HL-60/S4 (cell line): ENCODE data around the gene KIRREL3.

ENCODE experiments used
- in situ Hi-C: fragments of 300-500 bp; cut with MboI; formaldehyde crosslinking; loops from 2 replicates; pipeline ENCODE4 v1.14.3; 2022; ENCODE audit warnings: low sequenced_read_pairs

KIRREL3 gene

GRCh38 chr11:126880872-126881271 is 119.7 kb downstream of the KIRREL3 start:
- in situ Hi-C loops, result no loop called here

- in situ Hi-C loops, result no loop called here
These were observed 121.1 kb downstream of the KIRREL3 start for GRCh38 chr11:126879516-126879915.

- in situ Hi-C loops, result no loop called here
These were observed 121.6 kb downstream of the KIRREL3 start for GRCh38 chr11:126878913-126879482.

GRCh38 chr11:126874831-126875230 is 125.7 kb downstream of the KIRREL3 start:
- in situ Hi-C loops, result no loop called here

- in situ Hi-C loops, result no loop called here
These were observed 126.3 kb downstream of the KIRREL3 start for GRCh38 chr11:126874276-126874675.

GRCh38 chr11:126871792-126872191 is 128.8 kb downstream of the KIRREL3 start:
- in situ Hi-C loops, result no loop called here

- in situ Hi-C loops, result no loop called here
These were observed 130.5 kb downstream of the KIRREL3 start for GRCh38 chr11:126870021-126870420.

- in situ Hi-C loops, result no loop called here
These were observed 131.8 kb downstream of the KIRREL3 start for GRCh38 chr11:126868741-126869140.

GRCh38 chr11:126864934-126865333 is 135.6 kb downstream of the KIRREL3 start:
- in situ Hi-C loops, result no loop called here

GRCh38 chr11:126863294-126863997 is 137.1 kb downstream of the KIRREL3 start:
- in situ Hi-C loops, result no loop called here

- in situ Hi-C loops, result no loop called here
These were observed 137.8 kb downstream of the KIRREL3 start for GRCh38 chr11:126862664-126863243.

- in situ Hi-C loops, result no loop called here
These were observed 138.6 kb downstream of the KIRREL3 start for GRCh38 chr11:126861796-126862459.

GRCh38 chr11:126857860-126858808 is 142.4 kb downstream of the KIRREL3 start:
- in situ Hi-C loops, result no loop called here

GRCh38 chr11:126855536-126855935 is 145.0 kb downstream of the KIRREL3 start:
- in situ Hi-C loops, result no loop called here

- in situ Hi-C loops, result no loop called here
These were observed 146.8 kb downstream of the KIRREL3 start for GRCh38 chr11:126853732-126854131.

- in situ Hi-C loops, result no loop called here
These were observed 155.8 kb downstream of the KIRREL3 start for GRCh38 chr11:126844789-126845188.

GRCh38 chr11:126843096-126843495 is 157.5 kb downstream of the KIRREL3 start:
- in situ Hi-C loops, result no loop called here

- in situ Hi-C loops, result no loop called here
These were observed 158.6 kb downstream of the KIRREL3 start for GRCh38 chr11:126841999-126842398.

GRCh38 chr11:126840975-126841374 is 159.6 kb downstream of the KIRREL3 start:
- in situ Hi-C loops, result no loop called here

- in situ Hi-C loops, result no loop called here
These were observed 160.2 kb downstream of the KIRREL3 start for GRCh38 chr11:126840201-126840886.
